H1 (cell line): Measurements from ENCODE around the gene TMBIM1.

Experiments used
- POLR2A ChIP-seq, 2 experiments: IDR thresholded peaks; 1 replicate in 1 of 2; 2 replicates in 1 of 2; pipeline ENCODE4 v1.6.1; 2011; ENCODE audit warnings: low read depth in 2 of 2, low read length in 2 of 2, mild to moderate bottlenecking in 2 of 2; ENCODE audit errors: control extremely low read depth in 1 of 2
- RNF2 ChIP-seq: fragments of 200-900, 300-1000 bp; sonication (generic); IDR thresholded peaks from 2 replicates; pipeline ENCODE4 v1.7.1; 2016; ENCODE audit warnings: borderline replicate concordance, low read depth, mild to moderate bottlenecking, antibody characterized with exemption, low read length; ENCODE audit not compliant: poor library complexity, severe bottlenecking; ENCODE audit errors: missing control alignments

DNA sequence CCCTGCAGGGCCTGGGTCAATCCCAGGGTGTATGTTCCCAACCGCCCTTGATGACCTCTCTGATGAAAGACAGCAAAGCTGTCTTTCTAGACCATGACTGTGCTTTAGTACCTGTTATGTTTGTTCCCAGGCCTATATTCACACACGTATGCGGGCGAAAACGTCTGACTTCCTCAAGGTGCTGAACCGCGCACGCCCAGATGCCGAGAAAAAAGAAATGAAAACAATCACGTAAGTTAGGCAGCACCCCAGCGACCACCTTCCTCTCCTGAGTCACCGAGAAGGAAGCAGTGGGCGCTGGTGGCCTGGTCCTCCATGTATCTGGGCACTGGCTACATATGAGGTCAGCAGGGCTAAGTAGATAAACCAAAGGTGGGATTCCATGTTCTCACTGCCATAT, 42.6 kb downstream of the TMBIM1 start:
- TF ChIP-seq POLR2A (IDR thresholded peaks at IDR 0.05; ENCODE audit: control extremely low read depth in 1 of 2, low read depth in 2 of 2, low read length in 2 of 2) (no peak), RNF2 (no peak)
